ENCODE measurements around the gene DCAF15.

The DCAF15 gene

DNA sequence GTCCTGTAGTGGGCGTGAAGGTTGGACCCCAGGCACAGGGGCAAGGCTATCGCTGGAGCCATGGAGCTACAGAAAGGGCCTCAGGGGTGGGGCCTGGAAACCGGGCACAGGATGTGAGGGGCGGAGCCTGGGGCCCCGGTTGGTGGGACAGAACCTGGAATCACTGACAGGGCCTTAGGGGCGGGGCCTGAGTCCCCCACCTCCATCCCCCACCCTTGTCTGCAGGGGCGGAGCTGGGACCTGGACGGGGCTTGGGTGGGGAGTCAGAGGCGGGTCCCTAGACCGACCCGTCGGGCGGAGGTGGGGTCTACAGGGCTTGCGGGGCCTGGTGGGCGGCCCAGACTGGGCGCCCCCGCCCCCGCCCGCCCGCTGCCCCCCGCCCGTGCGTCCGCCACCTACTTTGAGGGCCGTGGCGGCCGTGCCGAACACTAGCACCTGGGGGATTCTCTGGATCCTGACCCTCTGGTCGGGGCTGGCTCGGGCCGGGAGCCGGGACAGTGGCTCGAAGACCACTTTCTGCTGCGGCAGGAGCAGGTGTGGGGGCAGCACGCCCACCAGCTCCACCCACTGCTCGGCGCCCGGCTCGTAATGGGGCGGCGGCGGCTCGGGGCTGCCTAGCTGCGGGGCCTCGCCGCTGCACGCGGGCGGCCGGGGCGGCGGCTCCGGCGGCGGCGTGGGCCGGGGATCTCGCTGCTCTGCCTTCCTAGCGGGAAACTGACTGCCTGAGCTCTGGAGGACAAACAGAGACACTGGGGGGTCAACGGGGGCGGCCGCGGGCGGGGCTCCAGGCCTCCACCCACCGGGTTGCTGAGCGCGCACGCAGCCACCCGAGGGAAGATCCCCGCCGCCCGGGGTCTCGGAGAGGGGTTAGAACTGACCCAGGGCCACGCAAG, 26.3 kb downstream of the DCAF15 start:
- DNase-seq: no peak

DNA sequence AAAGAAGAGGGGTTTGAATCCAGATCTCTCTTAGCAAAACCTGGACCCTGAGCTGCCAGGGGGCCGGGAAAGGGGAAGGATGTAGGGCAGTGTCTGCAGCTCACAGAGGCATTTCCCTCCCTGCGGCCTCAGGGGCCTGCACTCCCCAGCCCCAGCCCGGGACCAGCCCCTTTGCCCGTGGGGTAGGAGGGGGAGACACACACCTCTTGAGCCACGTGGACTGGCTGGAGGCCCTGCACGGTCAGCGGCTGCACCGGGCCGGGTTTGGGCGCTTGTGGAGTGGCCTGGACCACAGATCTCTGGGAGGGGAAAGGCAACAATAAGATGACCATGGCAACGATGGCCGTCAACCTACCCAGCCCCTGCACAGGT, 26.9 kb downstream of the DCAF15 start:
- no peak for DNase-seq

DNA sequence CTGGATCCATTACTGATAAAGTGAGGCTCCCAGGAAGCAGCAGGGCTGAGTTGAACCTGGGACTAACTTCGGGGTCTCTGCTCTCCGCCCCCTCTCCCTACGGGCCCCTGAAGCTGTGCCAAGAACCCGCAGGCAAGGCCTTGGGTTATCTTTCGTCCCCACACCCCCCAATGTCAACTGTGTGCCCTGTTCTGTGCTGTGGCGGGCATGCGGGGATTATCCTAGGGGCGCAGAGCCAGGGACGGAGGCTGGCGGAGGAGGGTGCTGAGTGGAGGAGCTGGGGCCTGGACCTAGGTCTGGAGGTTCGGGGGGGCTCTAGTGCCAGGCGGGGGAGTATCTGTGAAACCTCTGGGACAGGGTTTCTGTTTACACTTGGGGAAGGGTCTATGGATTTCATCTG, 27.4 kb downstream of the DCAF15 start:
- DNase-seq: no peak

DNA sequence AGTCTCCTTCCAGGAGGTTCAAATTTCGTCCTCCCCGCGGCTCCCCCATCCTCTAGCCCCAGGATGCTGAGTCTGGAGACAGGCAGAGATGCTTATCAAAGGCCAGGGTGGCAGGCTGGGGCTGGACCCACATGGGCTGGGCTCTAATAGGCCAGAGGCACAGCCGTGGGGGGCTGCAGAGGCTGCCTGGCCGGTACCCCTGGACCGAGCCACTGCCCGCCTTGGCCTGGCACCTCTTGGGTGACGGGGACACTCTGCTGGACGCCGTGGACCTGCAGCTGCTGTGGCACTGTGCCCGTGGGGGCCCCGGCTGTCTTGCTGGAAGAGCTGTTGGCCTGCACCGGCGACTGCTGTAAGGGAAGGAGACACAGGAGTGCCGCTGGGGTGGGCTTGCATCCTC, 28.0 kb downstream of the DCAF15 start:
- DNase-seq: no peak

DNA sequence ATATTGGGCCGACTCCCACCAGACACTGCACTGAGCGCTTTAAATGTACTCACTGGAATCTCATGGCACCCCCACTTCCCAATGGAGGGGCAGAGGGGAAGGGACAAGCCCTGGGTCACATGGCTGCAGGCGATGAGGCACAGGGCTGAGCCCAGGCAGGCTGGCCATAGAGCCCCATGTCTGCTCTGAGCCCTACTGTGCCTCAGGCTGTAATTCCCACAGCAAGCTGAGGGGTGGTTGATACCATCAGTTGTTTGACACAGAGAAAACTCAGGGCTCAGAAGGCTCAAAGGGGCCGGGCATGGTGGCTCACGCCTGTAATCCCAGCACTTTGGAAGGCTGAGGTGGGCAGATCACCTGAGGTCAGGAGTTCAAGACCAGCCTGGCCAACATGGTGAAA, 28.7 kb downstream of the DCAF15 start:
- no peak for DNase-seq

DNA sequence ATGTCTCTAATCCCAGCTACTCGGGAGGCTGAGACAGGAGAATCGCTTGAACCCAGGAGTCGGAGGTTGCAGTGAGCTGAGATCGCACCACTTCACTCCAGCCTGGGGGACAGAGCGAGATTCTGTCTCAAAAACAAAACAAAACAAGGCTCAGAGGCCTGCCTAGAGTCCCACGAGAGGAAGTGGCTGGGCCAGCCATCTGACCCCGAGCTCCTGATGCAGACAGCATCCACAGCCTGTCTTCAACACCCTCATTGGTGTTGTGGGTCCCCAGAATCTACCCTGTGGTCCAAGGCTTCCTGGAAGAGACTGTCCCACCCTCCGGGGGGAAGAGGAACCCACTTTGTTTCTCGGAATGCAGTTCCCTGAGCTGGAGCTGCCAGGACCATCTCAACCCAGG, 29.2 kb downstream of the DCAF15 start:
- DNase-seq: no peak

DNA sequence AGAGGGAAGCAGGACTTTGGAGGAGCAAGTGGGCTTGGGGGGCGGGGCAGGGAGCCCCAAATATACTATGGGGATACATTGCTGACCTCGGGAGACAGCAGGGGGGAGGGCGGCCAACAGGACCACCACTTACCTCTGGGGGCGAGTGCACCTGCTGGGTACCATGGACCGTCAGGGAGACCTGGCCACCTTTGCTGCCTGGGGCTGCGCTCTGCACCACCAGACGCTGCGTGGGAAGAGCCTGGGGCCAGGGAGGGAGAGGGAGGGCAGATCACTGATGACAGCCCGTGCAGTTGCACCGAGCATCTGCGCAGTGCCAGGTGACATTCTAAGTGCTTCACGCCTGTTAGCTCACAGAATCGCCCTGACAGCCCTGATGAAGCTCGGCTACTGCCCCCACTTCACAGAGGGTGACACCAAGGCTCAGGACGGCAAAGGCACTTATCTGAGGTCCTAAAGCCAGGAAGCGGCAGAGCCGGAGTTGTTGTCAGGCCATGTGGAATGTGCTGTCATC, 29.7 kb downstream of the DCAF15 start:
- DNase-seq: no peak

DNA sequence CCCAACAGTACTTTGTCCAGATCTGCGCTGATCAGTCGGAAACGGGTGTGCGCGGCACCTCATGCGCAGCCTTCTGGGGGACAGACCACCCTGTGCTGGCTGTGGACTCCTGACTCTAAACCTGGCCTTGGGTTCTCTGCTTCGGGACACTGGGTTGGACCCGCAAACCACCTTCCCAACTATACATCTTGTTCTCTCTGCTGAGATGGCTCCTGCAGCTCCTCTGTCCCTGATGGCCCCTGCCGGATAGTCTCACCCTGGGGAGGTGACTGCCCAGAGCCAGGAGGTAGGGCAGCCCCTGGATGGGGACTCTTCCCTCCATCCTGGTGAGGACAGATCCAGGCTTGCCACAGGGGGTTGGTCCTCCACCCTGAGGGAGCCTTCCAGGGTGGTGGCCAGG, 30.5 kb downstream of the DCAF15 start:
- DNase-seq: no peak

DNA sequence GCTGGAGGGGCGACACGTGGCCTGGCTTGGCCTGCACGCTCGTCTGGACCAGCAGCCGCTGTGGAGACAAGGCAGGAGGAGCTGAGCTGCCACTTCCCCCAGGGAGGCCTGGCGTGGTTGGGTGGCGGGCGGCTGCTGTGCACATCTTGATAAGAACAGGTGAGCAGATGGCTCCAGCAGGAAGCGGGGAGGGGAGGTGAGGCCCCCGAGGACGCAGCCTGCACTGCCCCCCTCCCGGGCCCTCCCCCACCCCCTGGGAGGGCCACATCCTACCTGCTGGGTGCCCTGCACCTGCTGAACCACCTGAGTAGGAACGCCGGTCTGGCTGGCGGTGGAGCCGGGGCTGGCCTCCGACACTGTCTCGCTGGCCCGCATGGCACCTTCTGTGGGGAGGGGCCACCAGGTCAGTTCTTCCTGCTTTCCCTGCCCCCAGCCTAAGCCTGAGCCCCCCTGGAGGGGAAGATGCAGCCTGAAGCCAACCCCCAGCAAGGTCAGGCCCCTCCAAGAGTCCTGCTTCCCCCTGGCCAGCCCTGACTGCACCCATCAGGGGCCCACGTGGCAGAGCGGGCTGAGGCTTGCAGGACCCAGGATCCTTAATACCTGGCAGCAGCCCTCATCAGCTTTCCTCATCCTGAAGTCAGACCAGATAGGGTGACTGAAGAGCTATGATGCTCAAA, 31.0 kb downstream of the DCAF15 start:
- no peak for DNase-seq

DNA sequence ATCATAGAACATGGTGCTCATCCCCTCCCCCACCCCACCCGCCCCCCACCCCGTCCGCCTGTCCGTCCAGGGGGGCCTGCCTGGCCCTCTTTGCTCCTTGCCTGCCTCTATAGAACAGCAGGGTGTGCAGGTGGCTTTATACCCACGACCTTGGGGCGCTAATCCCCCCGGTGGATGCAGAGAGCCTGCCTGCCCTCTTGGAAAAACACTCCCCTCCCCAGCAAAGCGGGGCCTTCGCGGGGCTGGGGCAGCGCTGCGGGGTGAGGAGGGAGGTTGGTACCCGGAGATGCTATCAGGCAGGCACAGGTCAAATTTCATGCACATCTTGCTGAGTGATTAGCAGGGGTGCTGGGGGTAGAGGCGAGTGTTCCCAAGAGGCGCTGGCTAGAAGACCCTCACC, 31.9 kb downstream of the DCAF15 start:
- no peak for DNase-seq

DNA sequence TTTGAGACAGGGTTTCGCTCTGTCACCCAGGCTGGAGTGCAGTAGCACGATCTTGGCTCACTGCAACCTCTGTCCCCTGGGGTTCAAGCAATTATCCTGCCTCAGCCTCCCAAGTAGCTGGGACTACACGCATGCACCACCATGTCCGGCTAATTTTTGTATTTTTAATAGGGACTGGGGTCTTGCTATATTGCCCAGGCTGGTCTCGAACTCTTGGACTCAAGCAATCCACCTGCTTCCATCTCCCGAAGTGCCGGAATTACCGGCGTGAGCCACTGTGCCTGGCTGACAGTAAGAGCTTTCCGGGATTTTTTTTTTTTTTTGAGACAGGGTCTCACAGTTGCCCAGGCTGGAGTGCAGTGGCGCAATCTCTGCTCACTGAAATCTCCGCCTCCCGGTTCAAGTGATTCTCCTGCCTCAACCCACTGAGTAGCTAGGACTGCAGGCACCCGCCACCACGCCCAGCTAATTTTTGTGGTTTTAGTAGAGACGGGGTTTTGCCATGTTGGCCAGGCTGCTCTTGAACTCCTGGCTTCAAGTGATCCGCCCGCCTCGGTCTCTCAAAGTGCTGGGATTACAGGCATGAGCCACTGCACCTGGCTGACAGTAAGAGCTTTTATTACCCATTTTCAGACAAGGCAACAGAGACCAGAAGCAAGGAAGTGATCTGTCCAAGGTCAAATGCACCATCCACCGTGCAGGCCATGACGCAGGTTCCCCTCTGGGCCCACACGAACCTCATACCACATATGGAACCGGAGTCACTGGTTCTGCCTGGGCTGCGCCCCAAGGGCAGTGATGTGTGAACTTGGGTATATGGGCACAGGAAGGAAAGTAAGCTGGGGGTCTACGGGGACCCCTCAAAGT, 32.8 kb downstream of the DCAF15 start:
- DNase-seq: no peak

DNA sequence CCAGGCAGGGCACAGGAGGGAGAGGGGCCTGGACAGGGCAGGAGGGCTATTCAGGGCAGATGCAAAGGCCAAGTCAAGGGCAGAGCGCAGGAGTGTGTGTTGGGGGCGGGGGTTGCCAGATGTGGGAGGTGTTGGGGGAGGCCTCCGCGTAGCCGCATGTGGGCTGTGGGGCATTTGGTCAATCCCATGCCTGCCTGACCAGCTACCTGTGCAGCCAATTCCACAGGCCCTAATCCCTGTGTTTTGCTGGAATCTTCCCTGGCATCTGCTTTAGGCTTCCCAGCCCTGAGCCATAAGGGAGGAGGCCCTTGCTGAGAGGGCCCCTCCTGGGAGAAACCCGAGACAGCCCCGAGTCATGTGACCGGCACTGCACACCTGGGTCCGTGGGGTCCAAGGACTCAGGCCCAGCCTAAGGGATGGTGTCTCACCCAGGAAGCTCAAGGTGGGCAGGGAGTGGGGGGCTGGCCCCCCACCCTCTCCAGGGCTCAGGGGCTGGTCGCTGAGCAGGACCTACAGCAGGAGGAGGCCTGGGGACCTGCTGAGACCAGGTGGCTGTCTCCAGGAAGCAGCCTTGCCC, 33.5 kb downstream of the DCAF15 start:
- DNase-seq: no peak

DNA sequence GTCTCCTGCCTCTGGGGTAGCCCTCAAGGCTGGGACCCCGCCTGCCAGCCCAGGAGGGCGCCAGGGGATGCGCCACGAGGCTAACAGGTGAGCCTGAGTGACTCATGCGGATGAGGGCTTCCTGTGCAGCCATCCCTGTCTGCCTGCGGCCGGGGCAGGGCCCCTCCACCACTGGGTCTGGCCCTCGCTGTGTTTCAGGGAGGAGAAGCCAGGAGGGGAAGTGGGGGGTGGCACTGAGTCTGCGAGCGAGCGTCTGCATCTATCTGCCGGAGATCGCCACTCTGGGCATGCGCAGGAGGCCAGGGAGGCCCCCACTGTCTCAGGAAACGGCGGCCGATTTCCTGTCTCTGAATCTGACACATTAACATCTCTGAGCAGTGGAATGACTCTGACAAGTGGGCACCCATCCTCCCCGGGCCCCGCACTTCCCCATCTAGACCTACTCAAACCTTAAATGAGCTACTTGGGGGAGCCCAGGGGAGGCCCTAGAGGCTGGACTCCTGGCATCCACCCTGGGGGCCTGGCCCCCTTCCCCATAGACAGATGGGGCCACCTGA, 34.1 kb downstream of the DCAF15 start:
- peak; percentile 88 for DNase-seq

DNA sequence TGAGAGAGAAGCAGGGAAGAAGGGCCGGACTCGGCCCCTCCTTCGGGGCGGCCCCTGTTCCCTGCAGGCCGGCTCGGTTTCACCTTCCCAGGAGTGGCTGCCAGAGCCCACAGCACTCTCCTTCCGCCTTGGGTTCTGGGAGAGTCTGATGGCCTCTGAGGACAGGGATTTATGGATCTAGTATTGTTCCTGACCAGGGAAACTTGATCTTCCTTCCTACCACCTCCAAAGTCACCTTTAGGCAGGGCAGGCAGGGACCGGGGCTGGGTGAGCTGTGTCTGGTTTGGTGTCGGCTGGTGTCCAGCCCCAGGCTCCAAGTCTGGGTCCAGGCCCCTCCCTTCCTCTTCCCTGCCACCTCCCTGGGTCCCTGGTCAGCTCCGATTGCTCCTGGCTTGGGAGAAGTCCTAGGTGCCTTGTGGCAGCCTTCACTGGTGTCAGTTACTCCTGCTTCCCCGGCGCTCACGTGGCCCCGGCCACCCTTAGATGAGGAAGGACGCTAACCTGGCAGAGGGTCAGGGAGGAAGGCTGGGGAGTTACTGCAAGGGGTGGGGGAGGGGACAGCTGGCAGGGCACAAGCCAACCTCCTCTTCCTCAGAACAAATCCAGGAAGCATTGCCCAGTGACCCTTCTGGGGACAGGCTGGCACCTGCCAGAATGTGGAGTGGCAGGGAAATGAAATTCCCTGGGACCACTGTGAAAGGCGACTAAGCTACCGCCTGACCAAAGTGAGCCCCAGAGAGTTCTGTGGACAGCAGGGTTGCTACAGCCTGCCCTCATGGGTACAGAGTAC, 35.0 kb downstream of the DCAF15 start:
- DNase-seq: no peak

DNA sequence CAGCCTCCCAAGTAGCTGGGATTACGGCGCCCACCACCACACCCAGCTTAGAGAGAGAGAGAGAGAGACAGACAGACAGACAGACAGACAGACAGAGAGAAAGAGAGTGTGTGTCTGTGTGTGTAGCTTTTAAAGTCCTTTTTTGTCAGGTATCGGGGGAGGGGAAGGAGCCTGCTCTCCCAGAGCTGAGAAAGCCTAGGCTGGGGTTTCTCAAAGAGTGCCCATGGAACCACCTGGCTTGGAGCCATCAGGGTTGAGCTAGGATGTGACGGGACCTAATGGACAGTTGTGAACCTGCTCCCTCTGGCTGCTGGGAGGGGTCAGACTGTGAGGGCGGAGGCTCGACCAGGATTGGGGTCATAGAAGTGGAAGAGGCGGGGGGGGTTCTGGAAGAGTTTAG, 37.2 kb downstream of the DCAF15 start:
- DNase-seq: no peak

DNA sequence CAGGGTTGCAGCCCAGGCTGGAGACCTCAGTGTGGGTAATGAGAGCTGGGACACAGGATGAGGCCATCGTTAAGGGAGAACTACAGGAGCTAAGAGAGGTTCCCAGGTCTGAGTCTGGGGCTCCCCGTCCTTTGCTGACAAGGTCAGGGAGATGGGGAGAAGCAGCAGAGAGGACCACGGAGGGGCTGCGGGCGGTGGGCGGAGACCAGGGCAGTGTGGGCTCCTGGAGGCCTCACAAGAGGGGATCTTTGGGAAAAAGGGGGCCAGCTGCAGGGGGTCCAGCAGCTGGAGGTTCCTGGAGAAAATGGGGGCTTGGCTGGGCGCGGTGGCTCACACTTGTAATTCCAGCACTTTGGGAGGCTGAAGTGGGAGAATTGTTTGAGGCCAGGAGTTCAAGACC, 37.8 kb downstream of the DCAF15 start:
- no peak for DNase-seq

DNA sequence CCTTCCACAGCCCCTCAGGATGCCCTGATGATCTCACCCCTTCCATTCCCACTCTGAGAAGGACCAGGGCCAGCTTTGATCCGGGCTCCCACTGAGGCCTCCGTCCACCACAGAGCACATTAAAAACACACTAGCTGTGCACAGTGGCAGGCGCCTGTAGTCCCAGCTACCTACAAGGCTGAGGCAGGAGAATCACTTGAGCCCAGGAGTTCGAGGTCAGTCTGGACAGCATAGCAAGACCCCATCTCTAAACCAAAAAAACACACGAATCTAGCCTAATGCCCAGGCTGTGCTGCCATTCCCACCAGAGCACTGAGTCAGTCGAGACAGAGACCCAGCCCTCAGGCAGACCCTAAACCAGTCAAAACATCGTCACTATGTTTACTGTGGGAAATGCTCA, 39.7 kb downstream of the DCAF15 start:
- no peak for DNase-seq

DNA sequence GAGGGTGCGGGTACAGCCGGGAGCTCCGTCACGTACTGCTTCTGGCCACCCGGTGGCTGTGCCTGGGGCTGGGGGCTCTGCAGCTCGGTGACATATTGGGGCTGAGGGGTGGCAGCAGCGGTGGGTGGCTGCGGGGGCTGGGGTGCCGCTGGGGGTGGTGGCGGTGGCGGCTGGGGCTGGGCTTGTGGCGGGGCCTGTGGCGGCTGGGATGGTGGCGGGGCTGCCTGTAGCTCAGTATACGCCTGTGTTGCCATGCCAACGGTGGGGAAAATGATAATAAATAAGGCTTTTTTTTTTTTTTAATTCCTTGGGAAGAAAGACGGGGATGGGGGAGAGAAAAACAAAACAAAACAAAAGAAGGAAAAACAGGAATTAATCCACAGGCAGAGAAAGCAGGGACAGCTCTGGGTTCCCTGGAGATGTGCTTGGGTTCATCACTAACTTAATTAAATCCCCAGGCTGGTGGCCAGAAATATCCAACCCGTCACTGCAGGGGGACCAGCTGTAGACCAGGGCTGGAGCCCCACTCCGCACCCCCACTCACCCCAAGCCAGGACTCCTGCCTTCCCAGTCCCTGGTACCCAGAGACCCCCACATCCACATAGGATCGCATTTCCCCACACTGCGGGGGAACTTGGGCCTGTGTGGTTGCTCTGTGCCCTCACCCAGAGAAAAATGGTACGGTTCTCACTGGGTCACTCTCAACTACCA, 41.4 kb downstream of the DCAF15 start:
- no peak for DNase-seq

DNA sequence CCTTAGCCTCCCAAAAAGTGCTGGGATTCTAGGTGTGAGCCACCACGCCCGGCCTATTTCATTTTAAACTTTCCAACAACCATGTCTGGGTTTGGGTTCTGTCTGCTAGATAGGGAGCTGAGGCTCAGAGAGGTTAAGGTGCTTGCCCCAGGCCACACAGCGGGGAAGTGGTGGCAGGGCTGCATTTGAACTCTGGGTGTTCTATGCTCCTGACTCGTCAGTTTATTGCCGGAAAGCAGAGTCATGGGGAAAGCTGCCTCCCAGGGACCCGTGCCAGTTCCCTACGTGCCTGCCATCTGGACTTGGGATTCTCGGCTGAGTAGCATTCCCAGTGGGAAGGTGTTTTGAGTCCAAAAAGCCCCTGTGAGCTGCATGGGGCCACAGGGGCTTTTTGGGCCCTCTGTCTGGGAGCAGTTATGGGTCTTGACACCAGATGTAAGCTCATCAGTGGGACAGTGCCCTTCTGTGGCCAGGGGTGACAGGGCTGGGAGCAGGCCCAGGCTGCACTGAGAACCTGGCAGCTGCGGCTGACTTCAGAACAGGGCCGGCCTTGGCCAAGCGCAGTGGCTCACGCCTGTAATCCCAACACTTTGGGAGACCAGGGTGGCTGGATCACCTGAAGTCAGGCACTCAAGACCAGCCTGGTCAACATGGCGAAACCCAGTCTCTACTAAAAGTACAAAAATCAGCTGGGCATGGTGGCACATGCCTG, 42.9 kb downstream of the DCAF15 start:
- DNase-seq: peak; percentile 42

All from EL (cell line).